GM18499 (cell line): Measurements from ENCODE around the gene BCL2L12.
A peak's percentile ranks its signal among the peaks of the same experiment; 100 is the strongest.

ENCODE experiments used
- ATAC-seq: cut with Tn5 transposase; IDR thresholded peaks from one replicate; pipeline ENCODE4 v1.9.1; 2021; ENCODE audit warnings: moderate number of reproducible peaks; ENCODE audit not compliant: insufficient read depth, unreplicated experiment

The BCL2L12 gene

DNA sequence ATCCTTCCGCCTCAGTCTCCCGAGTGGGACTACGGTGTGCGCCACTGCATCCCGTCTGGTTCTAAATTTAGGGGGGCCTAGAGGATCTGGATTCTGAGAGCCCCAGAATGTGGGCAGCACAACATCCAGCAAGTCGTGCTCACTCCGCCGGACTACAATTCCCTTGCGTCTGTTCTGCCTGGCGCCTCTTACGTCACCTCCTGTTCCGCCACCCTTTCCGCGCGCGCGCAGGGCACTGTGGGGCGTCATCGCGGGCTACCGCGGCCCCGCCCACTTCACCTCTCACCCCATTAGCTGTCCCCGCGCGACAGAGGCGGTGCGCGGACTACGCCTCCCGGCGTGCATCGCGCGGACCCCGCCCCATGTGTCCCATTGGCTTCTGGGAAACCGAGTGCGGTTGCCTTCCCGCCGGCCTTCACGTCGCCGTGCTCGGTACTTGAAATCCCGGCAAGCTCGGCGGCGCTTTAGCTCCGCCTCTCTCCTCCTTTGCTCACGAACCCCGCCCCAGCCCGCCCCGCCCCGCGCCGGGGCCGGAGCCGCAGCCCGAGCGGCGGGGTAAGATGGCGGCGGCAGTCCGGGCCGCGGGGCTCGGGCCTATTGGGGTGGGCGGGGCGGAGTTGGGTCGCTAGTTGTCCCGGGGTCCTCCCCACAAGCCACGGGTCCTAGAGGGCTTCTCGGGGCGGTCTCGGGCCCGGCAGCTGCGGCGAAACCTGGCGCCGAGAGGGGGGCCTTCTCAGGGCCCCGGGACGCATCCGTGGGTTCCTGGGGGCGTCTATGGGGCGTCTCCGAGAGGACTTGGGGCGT lies 23.8 kb upstream of the BCL2L12 start, which contains the start of gene SCAF1:
Gene SCAF1, plus strand, starts transcription at position 522 of the 804 bp plus-strand sequence. CDS start 2,818 bp downstream, outside the sequence.
- peak; percentile 40 for ATAC-seq

DNA sequence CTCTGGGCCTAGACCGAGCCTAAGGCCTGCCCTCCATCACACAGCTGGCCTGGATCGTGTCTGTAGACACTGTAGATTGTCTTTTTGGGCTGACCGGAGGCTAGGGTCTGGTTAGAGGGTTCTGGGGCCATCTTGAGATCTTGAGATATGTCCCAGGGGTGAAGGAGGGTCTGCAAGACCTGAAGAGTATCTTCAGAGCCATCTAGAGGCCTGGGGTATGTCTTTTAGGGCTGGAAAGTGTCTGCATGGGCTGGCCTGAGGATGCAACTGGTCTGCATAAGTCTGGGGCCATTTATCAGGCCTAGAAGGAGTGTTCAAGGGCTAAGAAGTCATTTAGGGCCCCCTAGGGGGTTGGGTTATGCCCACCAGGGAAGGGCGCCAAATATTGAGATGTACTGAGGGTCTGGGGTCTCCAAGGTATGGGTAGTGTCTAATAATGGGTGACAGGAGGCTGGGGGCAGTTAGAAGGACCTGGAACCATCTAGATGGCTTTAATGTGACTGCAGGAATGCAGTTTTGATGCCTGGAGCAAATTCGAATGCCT lies 23.2 kb upstream of the BCL2L12 start:
- ATAC-seq, result no peak

DNA sequence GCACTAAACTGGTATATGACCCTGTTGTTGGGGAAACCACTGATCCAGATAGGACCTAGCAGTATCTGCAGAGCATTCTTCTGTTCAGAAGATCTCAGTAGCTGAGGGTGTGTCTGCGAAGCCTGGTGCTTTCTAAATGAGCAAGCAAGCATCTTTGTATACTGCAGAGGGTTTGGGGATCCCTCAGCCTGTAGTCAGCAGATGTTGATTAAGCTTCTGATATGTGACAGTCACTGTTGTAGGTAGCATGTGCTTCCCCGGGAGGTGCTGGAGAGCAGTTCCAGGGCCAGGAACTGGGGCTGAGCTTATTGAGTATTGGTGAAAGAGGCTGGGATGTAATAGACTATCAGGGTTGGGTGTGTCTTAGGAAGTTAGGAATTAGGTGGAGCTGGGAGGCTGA lies 22.3 kb upstream of the BCL2L12 start:
- ATAC-seq, result no peak

DNA sequence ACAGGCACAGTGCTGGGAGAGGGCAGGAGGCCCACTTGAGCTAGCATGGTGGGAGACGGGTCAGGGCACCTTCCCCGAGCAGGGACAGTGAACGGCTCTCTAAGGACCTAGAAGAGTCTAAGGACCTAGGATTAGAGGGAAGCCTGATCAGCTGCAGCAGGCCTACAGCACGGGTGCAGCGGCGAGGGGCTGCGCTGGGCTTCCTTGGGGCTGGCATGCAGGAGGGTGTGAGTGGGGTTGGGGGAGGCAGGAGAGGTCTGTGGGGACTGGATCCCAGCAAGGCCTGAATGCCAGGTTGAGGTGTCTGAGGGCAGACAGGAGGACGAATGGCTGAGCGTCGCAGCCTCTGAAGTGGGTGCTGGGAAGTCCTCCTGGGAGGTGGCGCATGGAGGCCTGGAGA lies 20.1 kb upstream of the BCL2L12 start:
- ATAC-seq, result no peak

DNA sequence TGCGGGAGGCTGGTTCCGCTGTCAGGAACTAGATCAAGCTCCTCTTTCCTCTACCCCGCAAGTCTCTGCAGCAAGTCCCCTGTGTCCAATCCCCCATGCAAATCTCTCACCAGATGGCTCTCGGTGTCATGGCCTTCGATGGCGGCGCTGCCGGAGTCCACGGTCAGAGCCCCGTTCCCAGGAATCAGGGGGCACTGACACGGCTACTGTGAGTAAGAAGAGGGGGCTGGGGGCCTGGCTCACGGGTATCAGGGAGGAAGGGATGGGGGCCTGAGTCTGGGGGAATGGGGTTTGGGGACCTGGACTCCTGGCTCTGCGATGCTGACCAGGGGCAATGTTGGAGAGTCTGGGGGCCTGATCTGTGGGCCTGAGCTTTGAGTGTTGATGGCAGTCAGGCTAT lies 19.7 kb upstream of the BCL2L12 start:
- ATAC-seq, result no peak

GRCh38 chr19:49646586-49646985 lies 19.1 kb upstream of the BCL2L12 start:
- ATAC-seq, result no peak

DNA sequence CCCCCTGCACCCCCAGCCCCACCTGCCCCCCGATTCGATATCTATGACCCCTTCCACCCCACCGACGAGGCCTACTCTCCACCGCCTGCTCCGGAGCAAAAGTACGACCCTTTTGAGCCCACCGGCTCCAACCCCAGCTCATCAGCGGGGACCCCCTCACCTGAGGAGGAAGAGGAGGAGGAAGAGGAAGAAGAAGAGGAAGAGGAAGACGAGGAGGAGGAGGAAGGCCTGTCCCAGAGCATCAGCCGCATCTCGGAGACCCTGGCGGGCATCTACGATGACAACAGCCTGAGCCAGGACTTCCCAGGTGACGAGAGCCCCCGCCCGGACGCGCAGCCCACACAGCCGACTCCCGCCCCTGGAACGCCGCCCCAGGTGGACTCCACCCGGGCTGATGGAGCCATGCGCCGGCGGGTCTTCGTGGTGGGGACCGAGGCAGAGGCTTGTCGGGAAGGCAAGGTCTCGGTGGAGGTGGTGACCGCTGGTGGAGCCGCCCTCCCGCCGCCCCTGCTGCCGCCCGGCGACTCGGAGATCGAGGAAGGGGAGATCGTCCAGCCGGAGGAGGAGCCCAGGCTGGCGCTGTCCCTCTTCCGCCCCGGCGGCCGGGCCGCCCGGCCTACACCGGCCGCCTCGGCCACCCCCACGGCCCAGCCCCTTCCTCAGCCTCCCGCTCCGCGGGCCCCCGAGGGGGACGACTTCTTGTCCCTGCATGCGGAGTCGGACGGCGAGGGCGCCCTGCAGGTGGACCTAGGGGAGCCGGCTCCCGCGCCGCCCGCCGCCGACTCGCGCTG lies 14.5 kb upstream of the BCL2L12 start:
- no peak for ATAC-seq

- no peak for ATAC-seq
Measured at GRCh38 chr19:49651820-49652550, 13.7 kb upstream of the BCL2L12 start.

DNA sequence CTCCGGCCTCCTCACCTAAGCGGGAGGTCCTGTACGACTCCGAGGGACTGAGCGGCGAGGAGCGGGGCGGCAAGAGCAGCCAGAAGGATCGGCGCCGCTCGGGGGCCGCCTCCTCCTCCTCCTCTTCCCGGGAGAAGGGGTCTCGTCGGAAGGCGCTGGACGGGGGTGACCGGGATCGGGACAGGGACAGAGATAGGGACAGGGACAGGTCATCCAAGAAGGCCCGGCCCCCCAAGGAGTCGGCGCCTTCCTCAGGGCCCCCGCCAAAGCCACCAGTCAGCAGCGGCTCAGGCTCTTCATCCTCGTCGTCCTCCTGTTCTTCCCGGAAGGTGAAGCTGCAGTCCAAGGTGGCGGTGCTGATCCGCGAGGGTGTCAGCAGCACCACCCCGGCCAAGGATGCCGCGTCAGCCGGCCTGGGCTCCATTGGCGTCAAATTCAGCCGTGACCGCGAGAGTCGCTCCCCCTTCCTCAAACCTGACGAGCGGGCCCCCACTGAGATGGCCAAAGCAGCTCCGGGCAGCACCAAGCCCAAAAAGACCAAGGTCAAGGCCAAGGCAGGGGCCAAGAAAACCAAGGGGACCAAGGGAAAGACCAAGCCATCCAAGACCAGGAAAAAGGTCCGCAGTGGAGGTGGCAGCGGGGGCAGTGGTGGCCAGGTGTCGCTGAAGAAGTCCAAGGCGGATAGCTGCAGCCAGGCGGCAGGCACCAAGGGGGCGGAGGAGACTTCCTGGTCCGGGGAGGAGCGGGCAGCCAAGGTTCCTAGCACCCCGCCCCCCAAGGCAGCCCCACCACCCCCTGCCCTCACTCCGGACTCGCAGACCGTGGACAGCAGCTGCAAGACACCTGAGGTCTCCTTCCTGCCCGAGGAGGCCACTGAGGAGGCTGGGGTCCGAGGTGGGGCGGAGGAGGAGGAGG lies 12.9 kb upstream of the BCL2L12 start:
- ATAC-seq, result no peak

- ATAC-seq, result no peak
Measured at GRCh38 chr19:49653466-49653806, 12.3 kb upstream of the BCL2L12 start.

GRCh38 chr19:49654581-49654980 lies 11.2 kb upstream of the BCL2L12 start:
- ATAC-seq, result no peak

DNA sequence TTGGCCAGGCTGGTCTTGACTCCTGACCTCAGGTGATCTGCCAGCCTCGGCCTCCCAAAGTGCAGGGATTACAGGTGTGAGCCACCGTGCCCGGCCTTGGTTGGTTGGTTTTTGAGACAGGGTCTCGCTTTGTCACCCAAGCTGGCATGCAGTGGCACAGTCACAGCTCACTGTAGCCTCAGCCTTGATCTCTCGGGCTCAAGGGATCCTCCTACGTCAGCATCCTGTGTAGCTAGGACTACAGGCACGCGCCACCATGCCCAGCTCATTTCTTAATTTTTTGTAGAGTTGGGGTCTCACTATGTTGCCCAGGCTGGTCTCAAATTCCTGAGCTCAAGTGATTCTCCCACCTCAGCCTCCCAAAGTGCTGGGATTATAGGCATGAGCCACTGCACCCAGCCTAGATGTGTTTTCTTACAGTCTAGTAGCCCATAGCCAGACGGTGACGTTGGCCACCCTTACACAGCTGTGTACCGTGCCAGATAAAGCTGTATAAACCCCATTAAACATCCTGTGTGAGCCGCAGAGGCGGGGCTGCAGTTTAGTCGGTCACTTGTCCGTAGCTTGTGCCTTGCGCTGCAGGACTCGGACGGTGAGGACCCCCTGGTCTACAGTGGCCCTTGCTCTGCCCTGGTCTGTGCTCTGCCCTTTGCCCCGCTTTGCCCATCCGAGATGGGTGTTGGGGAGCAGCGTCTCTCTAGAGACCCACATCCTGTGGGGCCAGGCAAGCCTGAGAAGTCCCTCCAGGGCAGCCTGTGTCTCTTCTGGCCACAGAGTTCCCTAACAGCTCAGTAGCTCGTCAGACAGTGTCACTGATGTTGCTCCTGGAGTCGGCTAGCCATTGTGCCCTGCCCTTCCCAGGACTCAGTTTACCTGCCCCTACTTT lies 9.9 kb upstream of the BCL2L12 start:
- ATAC-seq, result no peak

DNA sequence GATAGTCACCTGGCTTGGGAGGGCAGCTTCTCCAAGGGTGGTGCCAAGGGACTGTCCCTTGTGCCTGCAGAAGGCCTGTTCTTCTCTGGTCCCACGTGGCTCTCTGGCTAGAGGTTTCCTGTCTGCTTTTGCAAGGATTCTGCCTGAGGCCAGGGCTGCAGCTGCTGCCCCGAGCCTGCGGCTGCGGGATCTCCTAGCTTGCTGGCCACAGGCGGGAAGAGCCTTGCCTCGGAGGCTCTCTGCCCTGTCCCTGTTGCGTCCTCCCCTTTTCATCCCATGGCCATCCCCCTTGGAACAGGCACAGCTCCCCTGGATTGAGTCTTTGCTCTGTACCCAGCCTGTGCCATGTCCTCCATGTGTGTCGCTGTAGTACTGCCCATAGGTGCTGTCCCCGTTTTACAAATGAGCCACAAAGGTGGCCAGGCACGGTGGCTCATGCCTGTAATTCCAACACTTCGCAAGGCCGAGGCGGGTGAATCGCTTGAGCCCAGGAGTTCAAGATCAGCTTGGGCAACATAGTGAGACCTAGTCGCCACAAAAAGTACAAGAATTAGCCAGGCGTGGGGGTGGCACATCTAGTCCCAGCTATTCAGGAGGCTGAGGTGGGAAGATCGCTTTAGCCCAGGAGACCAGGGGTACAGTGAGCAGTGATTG lies 9.2 kb upstream of the BCL2L12 start:
- ATAC-seq, result no peak

DNA sequence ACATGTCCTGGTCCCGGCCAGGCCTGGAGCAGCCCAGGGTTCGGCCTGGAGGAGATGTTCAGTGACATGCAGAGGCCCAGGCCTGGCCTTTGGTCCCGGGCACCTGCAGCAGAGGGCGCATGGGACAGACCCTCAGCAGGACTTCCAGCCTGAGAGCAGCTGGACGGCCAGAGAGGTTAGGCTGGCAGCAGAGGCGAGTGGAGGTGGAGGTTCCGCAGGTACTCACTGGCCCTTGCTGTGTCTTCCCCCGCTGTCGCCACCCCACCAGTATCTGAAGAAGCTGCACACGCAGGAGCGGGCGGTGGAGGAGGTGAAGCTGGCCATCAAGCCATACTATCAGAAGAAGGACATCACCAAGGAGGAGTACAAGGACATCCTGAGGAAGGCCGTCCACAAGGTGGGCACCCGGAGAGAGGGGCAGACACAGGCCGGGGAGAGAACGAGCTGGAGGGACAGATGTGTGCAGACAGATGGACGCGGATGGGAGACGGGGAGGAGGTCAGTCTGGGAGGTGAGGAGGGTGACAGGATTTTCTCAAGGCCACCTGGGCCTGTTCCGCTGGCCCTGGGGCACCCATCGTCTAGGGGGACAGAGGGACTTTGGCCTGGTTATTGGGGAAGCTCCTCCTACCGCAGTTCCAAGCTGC lies 8.1 kb upstream of the BCL2L12 start:
- ATAC-seq, result no peak

GRCh38 chr19:49658139-49658517 lies 7.6 kb upstream of the BCL2L12 start:
- ATAC-seq, result no peak

GRCh38 chr19:49658566-49659442 lies 6.9 kb upstream of the BCL2L12 start:
- no peak for ATAC-seq
